ENCODE data around the gene POMT2.

POMT2 gene

GRCh38 chr14:77236814-77237213, 83.9 kb downstream of the POMT2 start:
- no peak for DNase-seq

- DNase-seq: no peak
Observed at GRCh38 chr14:77231721-77232120, 89.0 kb downstream of the POMT2 start.

DNA sequence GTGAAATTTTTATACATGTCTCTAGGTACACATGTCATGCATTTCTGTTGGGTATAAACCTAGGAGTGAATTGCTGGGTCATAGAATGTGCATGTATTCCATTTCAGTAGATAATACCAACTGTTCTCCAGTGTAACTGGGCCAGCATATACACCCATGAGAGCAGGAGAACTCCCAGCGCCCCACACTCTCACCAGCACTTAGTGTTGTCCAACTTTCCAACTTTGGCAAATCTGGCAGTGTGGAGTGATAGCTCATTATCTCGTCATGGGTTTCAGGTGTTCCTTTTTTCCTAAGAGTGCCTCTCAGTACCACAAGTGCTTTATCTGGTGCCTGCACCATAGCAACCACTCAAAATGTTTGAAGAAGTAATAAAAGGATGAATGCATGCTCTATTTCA, 89.8 kb downstream of the POMT2 start:
- DNase-seq: no peak

- DNase-seq: no peak
Observed at GRCh38 chr14:77228056-77228455, 92.6 kb downstream of the POMT2 start.

- DNase-seq: no peak
Observed at GRCh38 chr14:77225892-77226557, 94.7 kb downstream of the POMT2 start.

- no peak for DNase-seq
Observed at GRCh38 chr14:77225254-77225653, 95.4 kb downstream of the POMT2 start.
